Type B pancreatic cell (in vitro differentiated cells): Measurements from ENCODE around the gene ANKRD53. TPM values are rescaled to one million over a fixed set of nuclear protein-coding genes. Genes with fewer than 3 reads are reported as not detected.
"Not testable (repeated sequence)": the region's sequence is repeated elsewhere in the genome, so short reads cannot be mapped to it uniquely, and the experiment has no call there.

Experiments
- DNase-seq: peaks from one replicate; pipeline ENCODE4 v3.0.0; 2021; ENCODE audit warnings: mixed read lengths; ENCODE audit not compliant: unreplicated experiment; ENCODE audit errors: extremely low spot score
- H3K27ac Mint-ChIP-seq: 2 replicates; pipeline ENCODE4 v1.8.0; 2021; ENCODE audit warnings: mild to moderate bottlenecking, mixed read lengths
- H3K27me3 Mint-ChIP-seq: 2 replicates; pipeline ENCODE4 v1.8.0; 2021; ENCODE audit warnings: mixed read lengths
- H3K36me3 Mint-ChIP-seq: 2 replicates; pipeline ENCODE4 v1.8.0; 2021; ENCODE audit warnings: mixed read lengths
- H3K4me1 Mint-ChIP-seq: one replicate; pipeline ENCODE4 v1.8.0; 2021; ENCODE audit warnings: mixed read lengths; ENCODE audit not compliant: unreplicated experiment
- H3K4me3 Mint-ChIP-seq: 2 replicates; pipeline ENCODE4 v1.8.0; 2021; ENCODE audit warnings: mild to moderate bottlenecking, mixed read lengths
- H3K9me3 Mint-ChIP-seq: 2 replicates; pipeline ENCODE4 v1.8.0; 2021; ENCODE audit warnings: mixed read lengths
- total RNA-seq: library from RNA; stranded (reverse); gene quantifications from 2 replicates; pipeline ENCODE4 v1.2.1, GENCODE V29; 2021; ENCODE audit warnings: low replicate concordance
- TF ChIP-seq, protein P1 (sequence below): fragments of 200-600 bp; sonication (generic); conservative IDR thresholded peaks from 2 replicates; pipeline ENCODE4 v1.5.0; 2021; ENCODE audit warnings: antibody characterized with exemption, mild to moderate bottlenecking

Gene ANKRD53
- total RNA-seq, 1 donor from 2014 or later: 0.72 TPM

DNA sequence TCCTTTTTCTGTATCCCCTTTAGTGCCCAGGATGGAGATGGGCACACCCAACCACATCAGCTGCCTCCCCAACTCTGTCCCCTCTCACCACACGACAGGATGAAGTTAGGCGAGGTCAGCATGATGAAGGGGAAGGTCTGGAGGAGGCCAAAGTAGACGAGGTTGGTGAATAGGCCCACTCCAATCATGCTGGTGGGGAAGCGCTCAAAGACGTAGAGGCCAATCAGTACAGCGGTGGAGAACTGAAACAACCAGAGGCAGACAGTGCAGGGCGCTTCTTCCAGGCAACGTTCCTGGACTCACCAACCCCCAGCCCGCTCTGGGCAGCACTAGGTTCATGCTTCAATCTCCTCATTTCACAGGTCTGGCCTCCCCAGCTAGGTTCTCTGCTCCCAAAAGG, 13.3 kb downstream of the ANKRD53 start:
- TF ChIP-seq, protein P1, sequence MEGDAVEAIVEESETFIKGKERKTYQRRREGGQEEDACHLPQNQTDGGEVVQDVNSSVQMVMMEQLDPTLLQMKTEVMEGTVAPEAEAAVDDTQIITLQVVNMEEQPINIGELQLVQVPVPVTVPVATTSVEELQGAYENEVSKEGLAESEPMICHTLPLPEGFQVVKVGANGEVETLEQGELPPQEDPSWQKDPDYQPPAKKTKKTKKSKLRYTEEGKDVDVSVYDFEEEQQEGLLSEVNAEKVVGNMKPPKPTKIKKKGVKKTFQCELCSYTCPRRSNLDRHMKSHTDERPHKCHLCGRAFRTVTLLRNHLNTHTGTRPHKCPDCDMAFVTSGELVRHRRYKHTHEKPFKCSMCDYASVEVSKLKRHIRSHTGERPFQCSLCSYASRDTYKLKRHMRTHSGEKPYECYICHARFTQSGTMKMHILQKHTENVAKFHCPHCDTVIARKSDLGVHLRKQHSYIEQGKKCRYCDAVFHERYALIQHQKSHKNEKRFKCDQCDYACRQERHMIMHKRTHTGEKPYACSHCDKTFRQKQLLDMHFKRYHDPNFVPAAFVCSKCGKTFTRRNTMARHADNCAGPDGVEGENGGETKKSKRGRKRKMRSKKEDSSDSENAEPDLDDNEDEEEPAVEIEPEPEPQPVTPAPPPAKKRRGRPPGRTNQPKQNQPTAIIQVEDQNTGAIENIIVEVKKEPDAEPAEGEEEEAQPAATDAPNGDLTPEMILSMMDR: no peak
- Mint-ChIP-seq H3K4me3 (peak overlapping the region; percentile 65), H3K27me3 (peaks cover 6% of the 10 kb centered on the region), H3K4me1 (peaks cover 23% of the 10 kb centered on the region), H3K9me3 (no peaks in the 10 kb centered on the region), H3K27ac (no peak overlapping the region), H3K36me3 (peaks cover 5% of the 10 kb centered on the region)
- DNase-seq: no peak

DNA sequence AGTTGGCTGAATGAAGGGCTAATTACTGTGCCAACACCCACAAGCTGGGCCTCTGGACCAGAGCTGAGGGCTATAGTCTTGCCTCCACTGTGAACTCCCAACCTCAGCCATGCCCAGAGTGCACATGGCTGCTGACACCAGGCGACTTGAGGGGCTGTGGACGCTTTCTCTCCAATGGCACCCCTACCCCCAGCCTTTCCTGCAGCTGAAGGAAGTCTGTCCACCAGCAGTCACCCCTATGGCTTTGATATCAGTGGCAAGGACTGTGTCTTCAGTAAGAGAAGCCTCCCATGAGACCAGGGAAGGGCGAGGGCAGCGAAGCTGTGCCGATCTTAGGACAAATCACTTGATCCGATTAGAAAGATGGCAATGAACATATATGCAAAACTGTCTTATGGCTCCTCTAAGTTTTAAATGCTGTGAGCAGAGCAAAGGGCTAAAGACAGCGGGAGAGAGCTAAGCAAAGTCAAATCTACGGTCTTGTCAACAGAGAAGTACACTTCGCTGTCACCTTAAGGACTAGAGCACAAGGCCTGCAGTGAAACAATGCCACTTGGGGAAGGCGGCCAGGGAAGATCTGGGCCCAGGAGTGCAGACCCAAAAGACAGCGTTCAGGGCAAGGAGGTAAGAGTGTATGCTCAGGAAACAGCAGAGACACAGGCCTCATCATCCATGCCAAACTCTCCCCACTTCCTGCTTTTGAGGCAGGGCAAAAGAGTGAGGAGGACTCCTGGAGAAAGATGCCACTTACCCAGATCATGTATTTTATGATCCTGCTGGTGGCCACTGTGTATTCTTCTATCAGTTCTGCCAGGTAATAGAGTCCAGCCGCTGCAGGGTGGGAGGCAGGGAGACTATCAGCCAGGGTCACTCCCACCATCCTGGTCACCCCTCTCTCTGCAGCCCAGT, 14.8 kb downstream of the ANKRD53 start:
- H3K4me1 Mint-ChIP-seq: peaks cover 23% of the 10 kb centered on the region
- peak overlapping the region; percentile 93 for H3K4me3 Mint-ChIP-seq
- peak; percentile 47 for DNase-seq
- TF ChIP-seq, protein P1: no peak
- H3K27me3 Mint-ChIP-seq: peaks cover 6% of the 10 kb centered on the region
- no peaks in the 10 kb centered on the region for H3K9me3 Mint-ChIP-seq
- peak overlapping the region; percentile 78 for H3K27ac Mint-ChIP-seq
- H3K36me3 Mint-ChIP-seq: no peaks in the 10 kb centered on the region

DNA sequence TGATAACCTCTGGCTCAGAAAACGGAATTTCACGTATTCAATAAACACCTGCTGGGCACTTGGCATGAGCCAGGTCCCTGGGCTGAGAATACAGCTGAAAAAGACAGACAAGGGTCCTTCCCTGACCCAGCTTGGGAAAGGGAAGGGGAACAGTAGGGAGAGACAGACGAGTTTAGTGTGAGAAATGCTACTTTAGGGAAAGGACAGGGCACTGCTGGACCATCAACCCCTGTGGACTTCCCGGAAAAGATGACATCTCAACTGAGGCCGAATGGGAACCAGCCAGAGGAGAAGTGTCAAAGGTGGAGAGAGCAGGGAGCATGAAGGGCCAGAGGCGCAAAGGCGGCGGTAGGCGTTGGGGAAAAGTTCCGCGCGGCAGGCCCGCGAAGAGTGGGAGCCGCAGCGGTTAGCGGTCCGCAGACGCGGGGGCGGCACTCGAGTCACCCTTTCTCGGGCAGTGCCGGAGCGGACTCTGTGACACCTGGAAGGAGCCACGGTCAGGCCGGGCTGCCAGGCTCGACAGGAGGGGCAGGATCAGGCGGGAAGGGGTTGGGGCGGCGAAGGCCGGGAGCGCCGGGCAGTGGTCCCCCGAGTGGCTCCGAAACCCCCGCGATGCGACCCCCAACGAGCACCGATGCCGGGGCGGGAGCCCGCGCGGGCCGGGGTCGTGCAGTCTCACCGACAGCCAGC, 15.7 kb downstream of the ANKRD53 start:
- H3K4me1 Mint-ChIP-seq: peaks cover 23% of the 10 kb centered on the region
- peak overlapping the region; percentile 78 for H3K27ac Mint-ChIP-seq
- H3K36me3 Mint-ChIP-seq: no peaks in the 10 kb centered on the region
- DNase-seq: peak; percentile 27
- no peaks in the 10 kb centered on the region for H3K9me3 Mint-ChIP-seq
- H3K4me3 Mint-ChIP-seq: peak overlapping the region; percentile 93
- TF ChIP-seq, protein P1: no peak
- H3K27me3 Mint-ChIP-seq: peaks cover 11% of the 10 kb centered on the region

DNA sequence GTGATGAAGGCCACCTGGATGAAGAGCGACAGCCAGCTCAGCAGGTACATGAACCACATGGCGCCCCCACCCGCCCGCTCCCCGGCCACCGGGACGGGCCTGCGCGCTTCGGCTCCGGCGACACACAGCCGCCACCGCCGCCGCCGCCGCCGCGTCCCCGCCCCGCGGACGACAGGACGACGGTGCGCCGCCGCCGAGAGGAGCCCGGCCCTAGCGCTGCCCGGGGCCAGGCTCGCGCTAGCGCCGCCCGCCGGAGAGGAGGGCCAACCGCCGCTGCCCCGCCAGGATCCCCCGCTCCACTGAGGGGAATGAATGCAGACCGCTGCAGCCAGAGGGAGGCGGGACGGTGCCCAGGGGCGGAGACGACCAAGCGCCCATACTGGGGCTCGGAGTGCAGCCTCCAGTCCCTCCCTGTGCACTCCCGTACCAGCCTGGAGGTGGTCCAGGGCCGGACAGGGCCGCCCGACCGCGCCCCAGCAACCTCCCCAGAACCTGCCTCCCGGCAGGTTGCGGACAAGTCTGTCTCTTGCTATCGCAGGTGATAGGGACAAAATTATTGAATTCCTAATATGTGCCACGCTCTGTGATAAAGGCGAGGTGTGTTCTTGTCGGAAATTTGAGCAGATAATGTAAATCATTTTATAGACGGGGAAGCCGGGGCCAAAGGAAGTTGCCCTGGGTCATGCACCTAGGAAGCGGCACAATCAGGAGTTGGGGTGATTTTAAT, 16.4 kb downstream of the ANKRD53 start, which contains the start of gene TEX261:
Gene TEX261, minus strand, starts transcription at position 175 of the 727 bp plus-strand sequence. Its CDS starts 116 bp downstream, at position 59.
- Mint-ChIP-seq H3K4me3 (peak within 1 kb of the TSS; percentile 93), H3K27me3 (peaks cover 11% of the 10 kb centered on the region), H3K9me3 (no peaks in the 10 kb centered on the region), H3K27ac (peak within 1 kb of the TSS; percentile 80), H3K36me3 (no peaks in the 10 kb centered on the region), H3K4me1 (peaks cover 23% of the 10 kb centered on the region)
- DNase-seq: peak; percentile 95
- TF ChIP-seq, protein P1: peak; percentile 76

DNA sequence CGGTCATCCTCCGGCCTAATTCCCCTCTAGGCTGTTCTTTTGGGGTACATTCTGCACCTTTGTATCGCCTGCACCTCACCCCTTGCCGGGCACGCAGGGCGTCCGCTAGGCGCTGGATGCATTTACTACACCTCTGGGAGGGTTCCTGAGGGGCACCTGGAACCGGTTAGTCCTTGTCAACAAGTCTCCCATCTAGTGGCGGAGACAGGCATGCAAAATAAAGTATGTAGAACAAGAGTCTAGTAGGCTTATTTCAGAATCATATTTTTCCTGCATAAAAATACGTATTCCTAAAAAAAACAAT, 16.9 kb downstream of the ANKRD53 start:
- H3K4me1 Mint-ChIP-seq: peaks cover 23% of the 10 kb centered on the region
- H3K4me3 Mint-ChIP-seq: peak overlapping the region; percentile 93
- peaks cover 11% of the 10 kb centered on the region for H3K27me3 Mint-ChIP-seq
- DNase-seq: peak; percentile 66
- H3K27ac Mint-ChIP-seq: peak overlapping the region; percentile 80
- H3K36me3 Mint-ChIP-seq: no peaks in the 10 kb centered on the region
- TF ChIP-seq, protein P1: peak; percentile 58
- H3K9me3 Mint-ChIP-seq: no peaks in the 10 kb centered on the region

DNA sequence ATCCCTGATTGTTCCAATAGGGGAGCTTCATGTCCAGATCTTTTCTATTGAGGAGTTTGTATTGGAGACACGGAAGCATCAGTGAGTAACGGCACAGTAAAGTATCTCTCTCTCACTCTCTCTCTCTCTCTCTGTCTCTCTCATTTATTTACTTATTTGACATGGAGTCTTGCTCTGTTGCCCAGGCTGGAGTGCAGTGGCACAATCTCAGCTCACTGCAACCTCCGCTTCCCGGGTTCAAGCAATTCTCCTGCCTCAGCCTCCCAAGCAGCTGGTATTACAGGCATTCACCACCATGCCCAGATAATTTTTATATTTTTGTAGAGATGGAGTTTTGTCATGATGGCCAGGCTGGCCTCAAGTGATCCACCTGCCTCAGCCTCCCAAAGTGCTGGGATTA, 20.5 kb downstream of the ANKRD53 start:
- H3K9me3 Mint-ChIP-seq, DNase-seq, H3K4me1 Mint-ChIP-seq, H3K4me3 Mint-ChIP-seq, H3K27ac Mint-ChIP-seq, H3K36me3 Mint-ChIP-seq: not testable (repeated sequence)
- H3K27me3 Mint-ChIP-seq: peaks cover 16% of the 10 kb centered on the region
